D721Med (cell line): Measurements from ENCODE around the gene BRMS1L.

ENCODE experiments used
- DNase-seq: peaks from one replicate; pipeline ENCODE4 v3.0.0; 2011; ENCODE audit warnings: low spot score; ENCODE audit not compliant: insufficient read length
- FAIRE-seq: peaks from 2 replicates; lab custom pipeline; 2011; peaks lifted over from hg19 to GRCh38; lab: Jason Lieb, UNC
- CTCF ChIP-seq: IDR thresholded peaks from 2 replicates; pipeline ENCODE4 v1.5.1; 2012; ENCODE audit warnings: mild to moderate bottlenecking, control low read depth; ENCODE audit not compliant: insufficient read depth; ENCODE audit errors: missing control alignments

The BRMS1L gene

GRCh38 chr14:35911097-35911496 is 85.0 kb downstream of the BRMS1L start:
- FAIRE-seq (no peak), DNase-seq (no peak)
- TF ChIP-seq CTCF: no peak

GRCh38 chr14:35915185-35915584 is 89.0 kb downstream of the BRMS1L start:
- FAIRE-seq: no peak
- DNase-seq: no peak
- no peak for TF ChIP-seq CTCF

GRCh38 chr14:35915775-35916174 is 89.6 kb downstream of the BRMS1L start:
- FAIRE-seq: no peak
- DNase-seq: no peak
- no peak for TF ChIP-seq CTCF
